CD4-positive, alpha-beta memory T cell (primary cell): ENCODE data around the gene C7orf25. TPM values are rescaled to one million over a fixed set of nuclear protein-coding genes. Genes with fewer than 3 reads are reported as not detected.

Experiments used
- CTCF ChIA-PET: fragments of 350-600 bp; sonication (Branson Sonifier 250); formaldehyde crosslinking; loops from one replicate; lab custom pipeline; 2021; ENCODE audit warnings: inconsistent platforms; ENCODE audit not compliant: partially characterized antibody; lab: Charles Lee
- POLR2A ChIA-PET: fragments of 350-600 bp; sonication (Branson Sonifier 250); formaldehyde crosslinking; loops from one replicate; lab custom pipeline; 2021; ENCODE audit not compliant: partially characterized antibody; lab: Charles Lee
- DNase-seq, 5 donors: peaks; one replicate each; pipeline versions ENCODE4 v3.0.0 to v3.0.0-alpha.2; 2020 to 2022; ENCODE audit warnings: mixed read lengths in 1 of 5
- H3K27ac ChIP-seq: one replicate; pipeline ENCODE4 v1.7.0; 2013; ENCODE audit warnings: low read depth, low read length
- H3K27me3 ChIP-seq: 2 replicates; pipeline ENCODE4 v1.7.0; 2013; ENCODE audit warnings: mild to moderate bottlenecking, low read length, moderate library complexity; ENCODE audit not compliant: insufficient read depth
- H3K36me3 ChIP-seq: 2 replicates; pipeline ENCODE4 v1.7.0; 2013; ENCODE audit warnings: mild to moderate bottlenecking, low read length, moderate library complexity; ENCODE audit not compliant: insufficient read depth
- H3K4me1 ChIP-seq: 2 replicates; pipeline ENCODE4 v1.7.0; 2013; ENCODE audit warnings: mild to moderate bottlenecking, low read length, moderate library complexity; ENCODE audit not compliant: insufficient read depth
- H3K4me3 ChIP-seq, 2 donors: one replicate each; pipeline ENCODE4 v1.7.0; 2013; ENCODE audit warnings: low read length in 2 of 2, mild to moderate bottlenecking in 1 of 2
- H3K9me3 ChIP-seq, 2 donors: one replicate each; pipeline ENCODE4 v1.7.0; 2013; ENCODE audit warnings: low read length in 2 of 2, control low read depth in 1 of 2; ENCODE audit not compliant: control insufficient read depth in 1 of 2
- H3K27ac Mint-ChIP-seq, 7 donors: one replicate each; pipeline ENCODE4 v1.8.0; 2020 to 2021; ENCODE audit warnings: mixed read lengths in 7 of 7, mild to moderate bottlenecking in 6 of 7, inconsistent platforms in 3 of 7, moderate library complexity in 3 of 7
- H3K27me3 Mint-ChIP-seq, 2 donors: one replicate each; pipeline ENCODE4 v1.8.0; 2020 to 2021; ENCODE audit warnings: mixed read lengths in 2 of 2
- H3K36me3 Mint-ChIP-seq, 2 donors: one replicate each; pipeline ENCODE4 v1.8.0; 2020 to 2021; ENCODE audit warnings: mixed read lengths in 2 of 2, inconsistent platforms in 1 of 2, mild to moderate bottlenecking in 1 of 2
- H3K4me1 Mint-ChIP-seq, 4 donors: one replicate each; pipeline ENCODE4 v1.8.0; 2020 to 2021; ENCODE audit warnings: mixed read lengths in 4 of 4, mild to moderate bottlenecking in 1 of 4
- H3K4me3 Mint-ChIP-seq, 8 donors: one replicate each; pipeline ENCODE4 v1.8.0; 2020 to 2021; ENCODE audit warnings: mixed read lengths in 8 of 8, mild to moderate bottlenecking in 7 of 8, moderate library complexity in 6 of 8, inconsistent platforms in 3 of 8
- H3K9me3 Mint-ChIP-seq, 8 donors: one replicate each; pipeline ENCODE4 v1.8.0; 2020 to 2021; ENCODE audit warnings: mixed read lengths in 8 of 8, mild to moderate bottlenecking in 5 of 8, inconsistent platforms in 3 of 8, moderate library complexity in 1 of 8
- intact Hi-C: fragments of 100-400 bp; cut with micrococcal nuclease; formaldehyde crosslinking; loops from one replicate; pipeline ENCODE4 v1.15.1; 2023
- polyA plus RNA-seq, 2 donors: library from polyadenylated mRNA; unstranded; fragments of 300-500 nt; fragmentation: Illumina TruSeq; gene quantifications; one replicate each; pipeline ENCODE4 v1.2.3, GENCODE V29; 2021
- total RNA-seq, 2 experiments: library from RNA; stranded (reverse); gene quantifications; one replicate each; pipeline ENCODE4 v1.2.3, GENCODE V29; 2021

Gene C7orf25
- total and polyA plus RNA-seq, 4 experiments from 2014 or later: 1.6 to 9.2 (median 6.4) TPM

DNA sequence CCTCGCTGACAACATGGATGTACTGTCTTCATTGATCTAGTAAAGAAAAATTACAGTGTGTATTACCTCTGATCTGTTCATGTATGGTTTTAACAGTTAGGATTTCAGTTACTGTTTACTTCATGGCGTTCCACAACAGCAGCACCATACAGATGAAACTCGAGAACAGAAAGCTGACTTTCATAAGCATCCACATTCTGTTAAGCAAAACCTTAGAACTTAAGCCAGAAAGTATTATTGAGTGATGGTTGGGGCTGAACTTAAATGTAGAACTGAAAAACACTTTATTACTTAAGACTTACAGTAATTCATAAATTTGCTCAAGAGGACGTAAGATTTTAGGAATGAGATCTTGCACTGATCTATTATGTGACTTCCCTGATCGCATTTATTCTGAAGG is 24.0 kb upstream of the C7orf25 start:
- no peak overlapping the region for H3K4me3 ChIP-seq
- ChIA-PET CTCF (interaction anchor here (0.8 to 1.7 kb wide), 3 partner anchors 23 to 902 kb away, joined by 3 to 6 read pairs (median 3); no protein-coding TSS in a partner anchor), POLR2A (interaction anchor here (6.2 kb wide), 1 partner anchor 24 kb away, joined by 70 read pairs; the partner anchor contains the start of gene C7orf25)

GRCh38 chr7:42934291-42934690 is 22.4 kb upstream of the C7orf25 start:
- intact Hi-C loops: loop anchor here (5.0 kb wide), 1 partner anchor 793 kb away; the partner anchor contains the start of gene COA1
- no peaks in the 10 kb centered on the region for H3K27me3 Mint-ChIP-seq
- Histone ChIP-seq H3K4me3 (no peak overlapping the region), H3K27ac (no peak overlapping the region), H3K36me3 (peaks cover 26% of the 10 kb centered on the region), H3K9me3 (no peaks in the 10 kb centered on the region), H3K4me1 (peaks cover 34% of the 10 kb centered on the region), H3K27me3 (no peaks in the 10 kb centered on the region)
- DNase-seq: no peak
- H3K4me3 Mint-ChIP-seq: peak overlapping the region in 6 of 8 donors; percentile 13 to 100 (median 46)
- peaks cover 34 to 63% (median 42%) of the 10 kb centered on the region in 4 donors for H3K4me1 Mint-ChIP-seq
- POLR2A ChIA-PET: interaction anchor here (6.2 kb wide), 1 partner anchor 22 kb away, joined by 70 read pairs; the partner anchor contains the start of gene C7orf25
- peak overlapping the region in 5 of 7 donors; percentile 37 to 79 (median 52) for H3K27ac Mint-ChIP-seq
- peaks cover 16 to 55% of the 10 kb centered on the region in 2 donors for H3K36me3 Mint-ChIP-seq
- H3K9me3 Mint-ChIP-seq: no peaks in the 10 kb centered on the region
- CTCF ChIA-PET: interaction anchor here (1.4 to 1.7 kb wide), 2 partner anchors 648 to 904 kb away, joined by 4 to 6 read pairs; partner anchors contain the start of gene STK17A

More for the DNA sequence above, 24.0 kb upstream of the C7orf25 start:
- H3K9me3 Mint-ChIP-seq: no peaks in the 10 kb centered on the region
- H3K4me3 Mint-ChIP-seq: peak overlapping the region in 1 of 8 donors; percentile 3
- peaks cover 26% of the 10 kb centered on the region for H3K36me3 ChIP-seq
- no peaks in the 10 kb centered on the region for H3K9me3 ChIP-seq
- H3K27ac Mint-ChIP-seq: peak overlapping the region in 2 of 7 donors; percentile 6 to 23
- H3K27me3 Mint-ChIP-seq: no peaks in the 10 kb centered on the region
- H3K4me1 Mint-ChIP-seq: peaks cover 30 to 57% (median 39%) of the 10 kb centered on the region in 4 donors
- no peaks in the 10 kb centered on the region for H3K27me3 ChIP-seq
- no peak for DNase-seq
- H3K27ac ChIP-seq: no peak overlapping the region
- H3K4me1 ChIP-seq: peaks cover 18% of the 10 kb centered on the region
- H3K36me3 Mint-ChIP-seq: peaks cover 20 to 63% of the 10 kb centered on the region in 2 donors
- intact Hi-C loops: no loop called here

DNA sequence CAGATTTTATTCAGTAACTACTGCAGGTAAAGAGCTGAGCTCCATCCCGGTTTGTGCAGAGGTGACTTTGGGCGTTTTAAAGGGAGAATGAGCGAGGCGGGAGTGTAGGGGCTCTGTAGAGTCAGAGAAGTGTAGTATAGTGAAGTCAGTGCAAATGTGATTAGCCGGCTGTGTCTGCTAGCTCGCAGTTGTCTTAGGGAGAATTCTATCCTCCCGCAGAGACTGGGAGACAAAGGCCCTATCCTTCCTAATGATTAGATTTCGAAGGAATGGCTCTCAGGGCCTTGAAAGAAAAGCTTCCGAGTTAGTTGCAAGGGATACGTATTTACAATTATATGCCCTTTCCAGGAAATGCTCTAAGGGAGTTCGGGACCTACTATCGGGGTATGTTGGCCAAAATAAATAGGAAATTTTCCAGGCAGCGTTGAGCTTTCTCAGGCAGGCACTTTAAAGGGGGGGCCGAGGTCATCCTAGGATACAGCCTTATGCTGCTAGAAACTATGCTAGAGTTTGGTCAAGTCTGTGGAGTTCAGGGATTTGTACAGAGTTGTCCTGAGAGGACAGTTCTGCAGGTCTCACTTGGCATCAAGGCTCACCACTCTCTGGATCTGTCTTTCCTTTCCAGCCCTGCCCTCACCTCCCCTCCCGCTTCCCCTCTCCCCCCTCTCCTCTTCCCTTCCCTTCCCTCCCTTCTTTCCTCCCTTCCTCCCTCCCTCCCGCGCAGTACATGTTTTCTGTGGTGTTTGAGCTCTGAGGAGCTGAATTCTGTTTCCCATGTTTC is 21.1 kb upstream of the C7orf25 start:
- Histone ChIP-seq H3K27ac (peak overlapping the region; percentile 94), H3K9me3 (no peaks in the 10 kb centered on the region), H3K4me3 (peak overlapping the region; percentile 80 to 93), H3K36me3 (peaks cover 22% of the 10 kb centered on the region), H3K27me3 (no peaks in the 10 kb centered on the region), H3K4me1 (peaks cover 47% of the 10 kb centered on the region)
- CTCF ChIA-PET: interaction anchor here (1.0 to 5.7 kb wide), 5 partner anchors 9 to 906 kb away, joined by 3 to 59 read pairs (median 5); partner anchors contain the start of gene STK17A
- peaks cover 12 to 46% of the 10 kb centered on the region in 2 donors for H3K36me3 Mint-ChIP-seq
- POLR2A ChIA-PET: interaction anchor here (1.3 to 6.2 kb wide), 8 partner anchors 8 to 904 kb away, joined by 5 to 70 read pairs (median 6); partner anchors contain the start of genes C7orf25, COA1 and STK17A
- intact Hi-C loops: loop anchor here (1.0 to 5.0 kb wide), 5 partner anchors 21 to 906 kb away; partner anchors contain the start of genes C7orf25, COA1 and STK17A
- H3K4me3 Mint-ChIP-seq: peak overlapping the region; percentile 93 to 100 (median 99)
- peak overlapping the region; percentile 90 to 100 (median 99) for H3K27ac Mint-ChIP-seq
- no peaks in the 10 kb centered on the region for H3K27me3 Mint-ChIP-seq
- no peak for DNase-seq
- no peaks in the 10 kb centered on the region for H3K9me3 Mint-ChIP-seq
- peaks cover 44 to 76% (median 53%) of the 10 kb centered on the region in 4 donors for H3K4me1 Mint-ChIP-seq

DNA sequence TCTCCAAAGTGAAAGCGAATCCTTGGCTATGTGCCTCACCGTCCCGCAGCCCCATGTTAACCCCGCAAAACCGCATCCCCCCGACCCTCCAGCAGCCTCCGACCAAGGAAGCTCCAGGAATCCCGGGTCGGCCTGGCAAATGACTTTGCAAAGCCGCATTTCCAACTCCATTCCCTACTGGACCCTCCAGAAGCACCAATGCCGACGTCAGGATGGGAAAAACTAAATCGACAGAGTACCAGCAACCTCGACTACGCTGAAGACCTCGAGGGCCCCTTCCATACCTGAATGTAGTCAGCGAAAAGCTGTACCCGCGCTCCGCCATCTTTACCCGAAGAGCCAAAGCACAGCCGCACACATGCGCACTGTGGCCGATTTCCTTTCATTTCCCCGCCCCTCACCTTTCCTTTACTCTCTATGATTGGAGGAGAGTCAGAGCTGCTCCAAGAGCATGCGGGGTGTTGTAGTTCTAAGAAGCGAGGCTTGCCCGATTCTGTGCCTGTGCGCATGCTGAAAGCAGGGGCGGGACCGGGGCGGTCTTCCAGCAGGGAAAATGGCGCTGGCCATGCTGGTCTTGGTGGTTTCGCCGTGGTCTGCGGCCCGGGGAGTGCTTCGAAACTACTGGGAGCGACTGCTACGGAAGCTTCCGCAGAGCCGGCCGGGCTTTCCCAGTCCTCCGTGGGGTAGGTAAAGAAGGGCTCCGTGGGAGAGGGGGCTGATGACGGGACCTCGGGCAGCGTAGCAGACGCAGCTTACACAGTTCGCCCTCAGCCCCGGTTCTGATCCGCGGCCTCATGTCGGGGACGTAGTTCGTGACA is 20.2 kb upstream of the C7orf25 start, which contains the start of the genes MRPL32 and PSMA2:
MRPL32 (plus strand) TSS at position 543 of the 818 bp plus-strand sequence; CDS start at position 554, 11 bp downstream.
PSMA2 (minus strand) TSS at position 341 of the 818 bp plus-strand sequence; CDS start at position 325, 16 bp downstream.
- POLR2A ChIA-PET: interaction anchor here (0.7 to 6.2 kb wide), 13 partner anchors 9 to 937 kb away, joined by 3 to 70 read pairs (median 6); partner anchors contain the start of genes C7orf25, COA1, MRPS24 and STK17A
- intact Hi-C loops: loop anchor here (1.0 to 5.0 kb wide), 5 partner anchors 20 to 907 kb away; partner anchors contain the start of genes C7orf25, COA1 and STK17A

GRCh38 chr7:42931447-42931833 is 19.6 kb upstream of the C7orf25 start:
- intact Hi-C loops: loop anchor here (5.0 kb wide), 1 partner anchor 796 kb away; the partner anchor contains the start of gene COA1
- Histone ChIP-seq H3K27me3 (no peaks in the 10 kb centered on the region), H3K36me3 (peaks cover 15% of the 10 kb centered on the region), H3K4me3 (peak overlapping the region; percentile 93 to 96), H3K9me3 (no peaks in the 10 kb centered on the region), H3K4me1 (peaks cover 50% of the 10 kb centered on the region), H3K27ac (peak overlapping the region; percentile 94)
- Mint-ChIP-seq H3K27ac (peak overlapping the region; percentile 90 to 100 (median 99)), H3K4me1 (peaks cover 44 to 91% (median 58%) of the 10 kb centered on the region in 4 donors), H3K4me3 (peak overlapping the region; percentile 93 to 100 (median 99)), H3K27me3 (no peaks in the 10 kb centered on the region), H3K9me3 (no peaks in the 10 kb centered on the region), H3K36me3 (peaks cover 7 to 41% of the 10 kb centered on the region in 2 donors)
- DNase-seq: peak in 1 of 5 donors; percentile 54
- ChIA-PET CTCF (interaction anchor here (0.9 to 5.7 kb wide), 6 partner anchors 11 to 908 kb away, joined by 3 to 59 read pairs (median 4); partner anchors contain the start of gene STK17A), POLR2A (interaction anchor here (0.7 to 6.2 kb wide), 12 partner anchors 9 to 938 kb away, joined by 3 to 70 read pairs (median 6); partner anchors contain the start of genes C7orf25, COA1, MRPS24 and STK17A)

More for the DNA sequence above, 20.2 kb upstream of the C7orf25 start, which contains the start of the genes MRPL32 and PSMA2:
- peak; percentile 94 to 98 (median 96) for DNase-seq
- H3K36me3 Mint-ChIP-seq: peaks cover 8 to 39% of the 10 kb centered on the region in 2 donors
- peak within 1 kb of the TSS; percentile 93 to 100 (median 99) for H3K4me3 Mint-ChIP-seq
- no peaks in the 10 kb centered on the region for H3K27me3 Mint-ChIP-seq
- H3K4me3 ChIP-seq: peak within 1 kb of the TSS; percentile 93 to 96
- H3K27ac Mint-ChIP-seq: peak within 1 kb of the TSS; percentile 90 to 100 (median 99)
- H3K36me3 ChIP-seq: peaks cover 18% of the 10 kb centered on the region
- H3K27ac ChIP-seq: peak within 1 kb of the TSS; percentile 94
- H3K9me3 ChIP-seq: no peaks in the 10 kb centered on the region
- no peaks in the 10 kb centered on the region for H3K9me3 Mint-ChIP-seq
- CTCF ChIA-PET: interaction anchor here (0.9 to 5.7 kb wide), 8 partner anchors 10 to 907 kb away, joined by 3 to 59 read pairs (median 4); partner anchors contain the start of gene STK17A
- H3K4me1 Mint-ChIP-seq: peaks cover 44 to 85% (median 58%) of the 10 kb centered on the region in 4 donors
- H3K4me1 ChIP-seq: peaks cover 50% of the 10 kb centered on the region
- H3K27me3 ChIP-seq: no peaks in the 10 kb centered on the region
